SKM-1 treated with dmso at 0.1 percent for 144 hours (cell line): ENCODE data around the gene PIK3CD.
"Not testable (repeated sequence)": the region's sequence is repeated elsewhere in the genome, so short reads cannot be mapped to it uniquely, and the experiment has no call there.

Experiments used
- DNase-seq: peaks from one replicate; lab custom pipeline; 2025; ENCODE audit not compliant: unreplicated experiment; lab: John Stamatoyannopoulos, UW

Gene PIK3CD

GRCh38 chr1:9621032-9621431 lies 30.5 kb upstream of the PIK3CD start:
- no peak for DNase-seq

- DNase-seq: no peak
Observed at GRCh38 chr1:9624081-9624480, 27.4 kb upstream of the PIK3CD start.

- not testable (repeated sequence) for DNase-seq
Observed at GRCh38 chr1:9625030-9625429, 26.5 kb upstream of the PIK3CD start.

GRCh38 chr1:9626201-9626608 lies 25.3 kb upstream of the PIK3CD start:
- DNase-seq: no peak

- DNase-seq: no peak
Observed at GRCh38 chr1:9628541-9629444, 22.7 kb upstream of the PIK3CD start.

- DNase-seq: peak; percentile 94
Observed at GRCh38 chr1:9629445-9630201, 21.9 kb upstream of the PIK3CD start.

GRCh38 chr1:9630331-9631111 lies 21.0 kb upstream of the PIK3CD start:
- DNase-seq: no peak

- DNase-seq: no peak
Observed at GRCh38 chr1:9631613-9632012, 19.9 kb upstream of the PIK3CD start.

GRCh38 chr1:9633493-9633892 lies 18.0 kb upstream of the PIK3CD start:
- DNase-seq: peak; percentile 48

GRCh38 chr1:9634582-9634981 lies 16.9 kb upstream of the PIK3CD start:
- no peak for DNase-seq

GRCh38 chr1:9639227-9639626 lies 12.3 kb upstream of the PIK3CD start:
- no peak for DNase-seq

GRCh38 chr1:9643351-9644256 lies 7.9 kb upstream of the PIK3CD start:
- peak; percentile 44 for DNase-seq

- DNase-seq: no peak
Observed at GRCh38 chr1:9646037-9646436, 5.5 kb upstream of the PIK3CD start.

GRCh38 chr1:9648171-9648570 lies 3.4 kb upstream of the PIK3CD start:
- DNase-seq: no peak

GRCh38 chr1:9649769-9650168 lies 1.8 kb upstream of the PIK3CD start:
- no peak for DNase-seq

- DNase-seq: no peak
Observed at GRCh38 chr1:9651220-9651564, 339 bp upstream of the PIK3CD start.

GRCh38 chr1:9652379-9653209 lies 1.1 kb downstream of the PIK3CD start:
- peak; percentile 41 for DNase-seq

GRCh38 chr1:9653210-9653490 lies 1.6 kb downstream of the PIK3CD start:
- no peak for DNase-seq

GRCh38 chr1:9653491-9654050 lies 2.0 kb downstream of the PIK3CD start:
- no peak for DNase-seq
